ENCODE measurements around the gene C9orf78.

Gene C9orf78

GRCh38 chr9:129868023-129868871, 33.2 kb upstream of the C9orf78 start:
- no peak for DNase-seq (ENCODE audit: low spot score)

GRCh38 chr9:129867136-129868022, 32.3 kb upstream of the C9orf78 start:
- no peak for DNase-seq (ENCODE audit: low spot score)

GRCh38 chr9:129866394-129867135, 31.5 kb upstream of the C9orf78 start:
- DNase-seq (ENCODE audit: low spot score): no peak

GRCh38 chr9:129865668-129866320, 30.7 kb upstream of the C9orf78 start:
- no peak for DNase-seq (ENCODE audit: low spot score)

GRCh38 chr9:129864991-129865647, 30.0 kb upstream of the C9orf78 start:
- no peak for DNase-seq (ENCODE audit: low spot score)

- no peak for DNase-seq (ENCODE audit: low spot score)
These were observed 28.1 kb upstream of the C9orf78 start for GRCh38 chr9:129863059-129863690.

GRCh38 chr9:129861447-129861827, 26.4 kb upstream of the C9orf78 start:
- DNase-seq (ENCODE audit: low spot score): no peak

- no peak for DNase-seq (ENCODE audit: low spot score)
These were observed 25.8 kb upstream of the C9orf78 start for GRCh38 chr9:129860653-129861446.

- DNase-seq (ENCODE audit: low spot score): no peak
These were observed 23.3 kb upstream of the C9orf78 start for GRCh38 chr9:129858167-129858962.

GRCh38 chr9:129857207-129857606, 22.1 kb upstream of the C9orf78 start:
- peak; percentile 32 for DNase-seq (ENCODE audit: low spot score)

- DNase-seq (ENCODE audit: low spot score): no peak
These were observed 19.6 kb upstream of the C9orf78 start for GRCh38 chr9:129854588-129855110.

GRCh38 chr9:129853614-129854013, 18.5 kb upstream of the C9orf78 start:
- no peak for DNase-seq (ENCODE audit: low spot score)

GRCh38 chr9:129852579-129852978, 17.5 kb upstream of the C9orf78 start:
- no peak for DNase-seq (ENCODE audit: low spot score)

- DNase-seq (ENCODE audit: low spot score): no peak
These were observed 16.7 kb upstream of the C9orf78 start for GRCh38 chr9:129851821-129852220.

- no peak for DNase-seq (ENCODE audit: low spot score)
These were observed 15.9 kb upstream of the C9orf78 start for GRCh38 chr9:129850821-129851550.

- DNase-seq (ENCODE audit: low spot score): no peak
These were observed 14.8 kb upstream of the C9orf78 start for GRCh38 chr9:129849901-129850300.

- no peak for DNase-seq (ENCODE audit: low spot score)
These were observed 13.8 kb upstream of the C9orf78 start for GRCh38 chr9:129848712-129849441.

Measured in SK-N-DZ (cell line).